ENCODE data around the gene ARHGEF17.

Gene ARHGEF17

GRCh38 chr11:73335204-73335923 lies 27.3 kb downstream of the ARHGEF17 start:
- peak; percentile 96 for TF ChIP-seq CTCF (IDR thresholded peaks at IDR 0.05)

- TF ChIP-seq CTCF (IDR thresholded peaks at IDR 0.05): no peak
Observed at GRCh38 chr11:73337846-73338245, 29.8 kb downstream of the ARHGEF17 start.

GRCh38 chr11:73338279-73338678 lies 30.2 kb downstream of the ARHGEF17 start:
- no peak for TF ChIP-seq CTCF (IDR thresholded peaks at IDR 0.05)

GRCh38 chr11:73340164-73340563 lies 32.1 kb downstream of the ARHGEF17 start:
- TF ChIP-seq CTCF (IDR thresholded peaks at IDR 0.05): no peak

GRCh38 chr11:73342633-73343032 lies 34.6 kb downstream of the ARHGEF17 start:
- no peak; the same call in 1 of the 2 replicates for TF ChIP-seq CTCF (IDR thresholded peaks at IDR 0.05)

GRCh38 chr11:73343076-73343873 lies 35.2 kb downstream of the ARHGEF17 start:
- no peak for TF ChIP-seq CTCF (IDR thresholded peaks at IDR 0.05)

- no peak for TF ChIP-seq CTCF (IDR thresholded peaks at IDR 0.05)
Observed at GRCh38 chr11:73344191-73344607, 36.1 kb downstream of the ARHGEF17 start.

Data from LNCAP (cell line).